SH-SY5Y (cell line): Measurements from ENCODE around the gene SEMA4D.

Experiments
- GATA2 ChIP-seq: IDR thresholded peaks from 2 replicates; pipeline ENCODE4 v1.6.1; 2011; ENCODE audit warnings: mild to moderate bottlenecking, low read depth, low read length
- GATA3 ChIP-seq: IDR thresholded peaks from 2 replicates; pipeline ENCODE4 v1.6.1; 2011; ENCODE audit warnings: low read depth, mild to moderate bottlenecking, low read length, moderate library complexity

GRCh38 chr9:89431930-89432725, 65.8 kb downstream of the SEMA4D start:
- TF ChIP-seq GATA3 (no peak), GATA2 (no peak)
